Measurements from ENCODE around the gene VIPAS39. TPM values are rescaled to one million over a fixed set of nuclear protein-coding genes. Genes with fewer than 3 reads are reported as not detected.

Gene VIPAS39
- total RNA-seq, 1 experiment from 2014 or later, result 16.8 TPM

DNA sequence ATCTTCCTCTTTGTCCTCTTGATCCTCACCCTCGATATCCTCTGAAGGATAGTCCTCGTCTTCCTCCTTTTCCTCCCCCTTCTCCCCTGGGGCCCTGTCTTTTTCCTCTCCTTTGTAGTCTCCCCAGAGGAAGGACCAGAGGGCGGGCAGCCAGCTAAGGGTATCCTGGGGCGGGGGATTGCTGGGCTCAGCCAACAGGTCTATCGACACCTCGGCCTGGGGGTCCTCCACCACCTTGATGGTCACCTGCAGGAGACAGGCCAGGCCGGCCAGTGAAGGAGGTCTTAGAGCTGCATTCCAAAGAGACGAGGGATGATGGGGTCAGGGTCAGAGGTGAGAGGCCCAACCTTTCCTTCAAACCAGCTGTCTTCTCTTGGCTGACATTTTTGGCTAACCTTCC, 25.0 kb upstream of the VIPAS39 start:
- intact Hi-C loops (cut with micrococcal nuclease), result no loop called here
- POLR2A ChIA-PET, result no interaction called here

DNA sequence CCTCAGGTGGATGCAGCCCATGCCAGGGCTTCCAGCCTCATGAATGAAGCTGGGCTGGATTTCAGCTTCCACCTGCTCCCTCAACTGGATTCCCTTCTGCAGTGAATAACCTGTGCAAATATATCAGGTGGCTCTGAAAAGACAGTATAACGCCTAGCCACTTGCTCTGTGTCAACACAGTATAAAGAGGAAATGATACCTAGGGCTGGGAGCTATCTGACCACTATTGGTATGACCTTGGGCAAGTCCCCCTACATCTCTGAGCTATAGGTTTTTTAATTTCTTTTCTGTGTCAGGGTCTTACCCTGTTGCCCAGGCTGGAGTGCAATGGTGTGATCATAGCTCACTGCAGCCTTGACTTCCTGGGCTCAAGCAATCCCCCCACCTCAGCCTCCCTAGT, 21.4 kb upstream of the VIPAS39 start:
- no peaks in the 10 kb centered on the region for H3K79me2 ChIP-seq (ENCODE audit: insufficient read depth, low read length)
- no peaks in the 10 kb centered on the region for H3K4me1 ChIP-seq (ENCODE audit: control insufficient read depth in 1 of 2, insufficient read depth in 2 of 2, low read length in 2 of 2)
- POLR2A ChIA-PET, result no interaction called here
- H3K4me3 ChIP-seq (replicated peaks in 1 of 2; ENCODE audit: low read depth in 1 of 2, low read length in 2 of 2), result no peak overlapping the region
- H4K20me1 ChIP-seq (ENCODE audit: insufficient read depth), result no peaks in the 10 kb centered on the region
- no peak overlapping the region for H2AFZ ChIP-seq (ENCODE audit: low read depth, low read length, poor library complexity, severe bottlenecking)
- H3K9ac ChIP-seq (ENCODE audit: low read length), result no peak overlapping the region
- DNase-seq (ENCODE audit: low read depth, low spot score) (no peak), ATAC-seq (no peak)
- TF ChIP-seq JUND (IDR thresholded peaks at IDR 0.05) (no peak), SP1 (IDR thresholded peaks at IDR 0.05; ENCODE audit: low read depth) (no peak), CEBPB (IDR thresholded peaks at IDR 0.05; ENCODE audit: low read depth) (no peak)
- H3K9me2 ChIP-seq (ENCODE audit: insufficient read depth), result no peaks in the 10 kb centered on the region
- H3K9me3 ChIP-seq (ENCODE audit: control insufficient read depth in 1 of 2, insufficient read depth in 1 of 2, low read depth in 1 of 2, low read length in 2 of 2), result no peaks in the 10 kb centered on the region
- no peaks in the 10 kb centered on the region for H3K36me3 ChIP-seq (ENCODE audit: control insufficient read depth in 1 of 2, insufficient read depth in 2 of 2, low read length in 2 of 2)
- no TSS peak for BruUV-seq (replicated peaks)
- H3K27me3 ChIP-seq (ENCODE audit: insufficient read depth, low read length), result no peaks in the 10 kb centered on the region
- no peak overlapping the region for H3K4me2 ChIP-seq (ENCODE audit: low read length)
- RAD21 ChIA-PET (ENCODE audit: low non-redundant PET in 1 of 2, low total read pairs in 2 of 2, uncharacterized antibody in 2 of 2, unreplicated experiment in 2 of 2), result no interaction called here
- CTCF ChIA-PET, result no interaction called here
- no peak overlapping the region for H3K27ac ChIP-seq (ENCODE audit: low read depth, low read length)
- intact Hi-C loops (cut with micrococcal nuclease), result no loop called here

More for the DNA sequence above, 25.0 kb upstream of the VIPAS39 start:
- Histone ChIP-seq H3K27ac (ENCODE audit: low read depth, low read length) (no peak overlapping the region), H3K27me3 (ENCODE audit: insufficient read depth, low read length) (no peaks in the 10 kb centered on the region), H3K79me2 (ENCODE audit: insufficient read depth, low read length) (no peaks in the 10 kb centered on the region), H3K9me3 (ENCODE audit: control insufficient read depth in 1 of 2, insufficient read depth in 1 of 2, low read depth in 1 of 2, low read length in 2 of 2) (no peaks in the 10 kb centered on the region), H3K4me2 (ENCODE audit: low read length) (no peak overlapping the region), H3K4me1 (ENCODE audit: control insufficient read depth in 1 of 2, insufficient read depth in 2 of 2, low read length in 2 of 2) (no peaks in the 10 kb centered on the region), H3K4me3 (replicated peaks in 1 of 2; ENCODE audit: low read depth in 1 of 2, low read length in 2 of 2) (no peak overlapping the region), H4K20me1 (ENCODE audit: insufficient read depth) (no peaks in the 10 kb centered on the region), H3K36me3 (ENCODE audit: control insufficient read depth in 1 of 2, insufficient read depth in 2 of 2, low read length in 2 of 2) (no peaks in the 10 kb centered on the region), H3K9me2 (ENCODE audit: insufficient read depth) (no peaks in the 10 kb centered on the region), H3K9ac (ENCODE audit: low read length) (no peak overlapping the region), H2AFZ (ENCODE audit: low read depth, low read length, poor library complexity, severe bottlenecking) (no peak overlapping the region)
- ChIA-PET RAD21 (ENCODE audit: low non-redundant PET in 1 of 2, low total read pairs in 2 of 2, uncharacterized antibody in 2 of 2, unreplicated experiment in 2 of 2) (no interaction called here), CTCF (no interaction called here)
- BruUV-seq (replicated peaks), result no TSS peak
- TF ChIP-seq SP1 (IDR thresholded peaks at IDR 0.05; ENCODE audit: low read depth), result no peak
- TF ChIP-seq EZH2phosphoT487 (IDR thresholded peaks at IDR 0.05; ENCODE audit: borderline replicate concordance), result no peak
- TF ChIP-seq, protein P1, sequence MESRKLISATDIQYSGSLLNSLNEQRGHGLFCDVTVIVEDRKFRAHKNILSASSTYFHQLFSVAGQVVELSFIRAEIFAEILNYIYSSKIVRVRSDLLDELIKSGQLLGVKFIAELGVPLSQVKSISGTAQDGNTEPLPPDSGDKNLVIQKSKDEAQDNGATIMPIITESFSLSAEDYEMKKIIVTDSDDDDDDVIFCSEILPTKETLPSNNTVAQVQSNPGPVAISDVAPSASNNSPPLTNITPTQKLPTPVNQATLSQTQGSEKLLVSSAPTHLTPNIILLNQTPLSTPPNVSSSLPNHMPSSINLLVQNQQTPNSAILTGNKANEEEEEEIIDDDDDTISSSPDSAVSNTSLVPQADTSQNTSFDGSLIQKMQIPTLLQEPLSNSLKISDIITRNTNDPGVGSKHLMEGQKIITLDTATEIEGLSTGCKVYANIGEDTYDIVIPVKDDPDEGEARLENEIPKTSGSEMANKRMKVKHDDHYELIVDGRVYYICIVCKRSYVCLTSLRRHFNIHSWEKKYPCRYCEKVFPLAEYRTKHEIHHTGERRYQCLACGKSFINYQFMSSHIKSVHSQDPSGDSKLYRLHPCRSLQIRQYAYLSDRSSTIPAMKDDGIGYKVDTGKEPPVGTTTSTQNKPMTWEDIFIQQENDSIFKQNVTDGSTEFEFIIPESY (IDR thresholded peaks at IDR 0.05; ENCODE audit: extremely low read depth, insufficient replicate concordance, low read length), result no peak
- no peak for TF ChIP-seq CEBPB (IDR thresholded peaks at IDR 0.05; ENCODE audit: low read depth)
- no peak for TF ChIP-seq CBX3 (IDR thresholded peaks at IDR 0.05; ENCODE audit: low read depth)
- no peak for TF ChIP-seq POLR2A (IDR thresholded peaks at IDR 0.05; ENCODE audit: borderline replicate concordance, extremely low read depth, insufficient read depth, insufficient read length)
- no peak for TF ChIP-seq FOSL1 (IDR thresholded peaks at IDR 0.05; ENCODE audit: low read depth)
- no peak for TF ChIP-seq YY1 (IDR thresholded peaks at IDR 0.05; ENCODE audit: extremely low read depth, insufficient replicate concordance, low read depth, low read length)
- TF ChIP-seq ZNF274 (IDR thresholded peaks at IDR 0.05; ENCODE audit: low read depth, low read length), result no peak
- TF ChIP-seq, protein P2, sequence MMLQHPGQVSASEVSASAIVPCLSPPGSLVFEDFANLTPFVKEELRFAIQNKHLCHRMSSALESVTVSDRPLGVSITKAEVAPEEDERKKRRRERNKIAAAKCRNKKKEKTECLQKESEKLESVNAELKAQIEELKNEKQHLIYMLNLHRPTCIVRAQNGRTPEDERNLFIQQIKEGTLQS (IDR thresholded peaks at IDR 0.05), result no peak
- DNase-seq (ENCODE audit: low read depth, low spot score) (no peak), ATAC-seq (no peak)
